Posterior cingulate gyrus (tissue), 11 donors: Measurements from ENCODE around the gene MTPN.

ENCODE experiments used
- DNase-seq, 10 donors: peaks; one replicate each; pipeline versions ENCODE4 v3.0.0 to v3.0.0-alpha.2; 2020 to 2021; ENCODE audit warnings: mixed read lengths in 3 of 10
- intact Hi-C: fragments of 100-400 bp; cut with DNase I; formaldehyde crosslinking; loops from one replicate; pipeline ENCODE4 v1.15.1; 2023

Gene MTPN

DNA sequence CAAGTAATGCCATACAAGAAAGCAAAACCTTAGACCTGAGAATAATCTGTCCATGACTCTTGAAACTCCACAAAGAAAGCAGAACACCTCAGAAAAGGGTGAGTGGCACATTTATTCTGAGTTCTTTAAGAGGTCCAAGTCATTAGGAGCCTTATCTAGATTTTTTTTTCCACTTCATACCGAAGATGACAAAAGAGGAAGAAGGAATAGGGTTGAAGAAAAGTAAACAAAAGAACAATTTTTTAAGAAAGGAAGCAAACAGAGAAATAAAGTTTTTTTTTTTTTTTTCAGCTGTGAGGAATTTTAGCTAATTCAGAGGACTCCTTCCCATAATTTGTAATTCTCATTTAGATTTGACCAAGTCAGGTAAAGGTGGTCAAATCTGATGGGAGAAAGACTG is 13.1 kb upstream of the MTPN start:
- DNase-seq: no peak
- intact Hi-C loops: no loop called here

DNA sequence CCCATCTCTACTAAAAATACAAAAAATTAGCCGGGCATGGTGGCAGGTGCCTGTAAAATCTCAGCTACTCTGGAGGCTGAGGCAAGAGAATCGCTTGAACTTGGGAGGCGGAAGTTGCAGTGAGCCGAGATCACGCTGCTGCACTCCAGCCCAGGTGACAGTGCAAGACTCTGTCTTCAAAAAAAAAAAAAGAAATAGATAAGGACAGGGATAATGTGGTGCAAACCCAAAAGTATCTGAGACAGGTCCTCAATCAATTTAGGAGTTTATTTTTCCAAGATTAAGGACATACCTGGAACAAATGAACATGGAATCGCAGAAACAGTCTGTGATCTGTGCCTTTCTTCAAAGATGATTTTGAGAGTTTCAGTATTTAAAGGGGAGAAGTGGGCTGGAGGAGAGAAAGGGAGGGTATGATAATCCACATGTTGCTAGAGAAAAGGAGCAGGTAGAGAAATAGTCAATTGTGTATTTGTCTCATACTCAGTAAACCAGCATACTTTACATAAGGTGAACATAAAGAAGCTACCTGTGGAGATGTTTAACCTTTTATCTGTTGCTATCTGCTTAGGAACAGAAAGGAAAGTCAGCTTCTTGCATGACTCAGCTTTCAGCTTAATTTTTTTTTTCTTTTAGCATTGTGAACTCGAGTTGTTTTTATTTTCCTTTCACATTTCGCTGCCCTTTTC is 4.9 kb upstream of the MTPN start:
- peak in 1 of 10 donors; percentile 35 for DNase-seq
- intact Hi-C loops: no loop called here

- intact Hi-C loops: no loop called here
- no peak for DNase-seq
Measured at GRCh38 chr7:135980665-135981180, 3.6 kb upstream of the MTPN start.

DNA sequence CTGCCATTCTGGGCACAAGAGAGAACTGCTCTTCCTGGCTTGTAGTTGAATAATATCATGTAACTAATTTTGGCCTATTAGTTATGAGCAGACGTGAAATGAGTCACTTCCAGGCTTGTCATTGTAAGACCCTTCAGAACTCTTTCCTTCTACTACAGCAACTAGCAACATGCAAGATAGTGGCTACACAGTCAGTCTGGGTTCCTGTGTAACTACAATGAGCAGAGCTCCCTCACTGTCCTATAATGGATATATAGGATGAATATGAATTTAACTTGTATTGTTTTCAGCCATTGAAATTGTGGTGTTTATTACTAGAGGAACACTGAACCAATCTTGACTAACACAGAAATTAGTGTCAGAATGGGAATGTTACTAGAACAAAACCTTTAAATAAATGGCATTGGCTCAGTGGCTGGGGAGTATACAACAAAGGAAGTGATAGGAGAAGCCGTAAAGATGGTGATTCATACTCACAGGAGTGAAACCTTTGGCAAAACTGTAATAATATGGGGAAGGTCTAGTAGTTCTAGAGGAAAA is 2.9 kb upstream of the MTPN start:
- intact Hi-C loops: no loop called here
- DNase-seq: no peak

GRCh38 chr7:135979471-135980011 is 2.4 kb upstream of the MTPN start:
- DNase-seq: no peak

DNA sequence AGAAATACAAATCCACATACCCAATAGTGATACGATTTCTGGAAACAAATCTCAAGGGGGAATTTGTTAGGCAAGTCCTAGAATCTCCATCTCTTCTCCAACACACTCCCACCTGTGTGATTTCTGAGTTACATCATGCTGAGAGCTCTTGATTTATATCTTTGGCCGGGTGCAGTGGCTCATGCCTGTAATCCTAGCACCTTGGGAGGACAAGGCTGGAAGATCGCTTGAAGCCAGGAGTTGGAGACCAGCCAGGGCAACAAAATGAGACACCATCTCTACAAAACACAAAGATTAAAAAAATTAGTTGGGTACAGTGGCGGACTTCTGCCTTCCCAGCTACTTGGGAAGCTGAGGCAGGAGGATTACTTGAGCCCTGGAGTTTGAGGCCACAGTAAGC is 1.5 kb upstream of the MTPN start:
- intact Hi-C loops: loop anchor here (10.0 kb wide), 1 partner anchor 314 kb away; the partner anchor contains the start of gene STMP1
- DNase-seq: no peak

More at GRCh38 chr7:135979471-135980011, 2.4 kb upstream of the MTPN start:
- intact Hi-C loops: loop anchor here (10.0 kb wide), 1 partner anchor 315 kb away; the partner anchor contains the start of gene STMP1

DNA sequence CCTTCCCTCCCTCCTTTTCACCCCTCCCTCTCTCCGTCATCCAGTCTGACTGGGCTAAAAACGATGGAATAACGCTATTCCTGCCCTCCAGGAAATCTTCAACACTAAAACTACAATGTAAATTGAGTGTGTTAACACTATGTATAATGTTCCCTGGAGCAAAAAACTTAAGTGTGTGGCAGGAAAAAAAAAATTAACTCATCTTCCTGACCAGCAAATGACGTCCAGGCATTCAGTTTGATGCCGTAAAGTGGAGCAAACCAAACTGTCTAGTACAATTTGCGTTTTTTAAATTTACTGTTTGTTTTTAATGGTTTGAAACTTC is 545 bp upstream of the MTPN start:
- DNase-seq: no peak
- intact Hi-C loops: loop anchor here (10.0 kb wide), 1 partner anchor 313 kb away; the partner anchor contains the start of gene STMP1

GRCh38 chr7:135976312-135977006 is 700 bp downstream of the MTPN start:
- DNase-seq: peak in 1 of 10 donors; percentile 67
- intact Hi-C loops: loop anchor here (10.0 kb wide), 1 partner anchor 312 kb away; the partner anchor contains the start of gene STMP1

- no peak for DNase-seq
- intact Hi-C loops: loop anchor here (10.0 kb wide), 1 partner anchor 310 kb away; the partner anchor contains the start of gene STMP1
Measured at GRCh38 chr7:135975166-135975565, 2.0 kb downstream of the MTPN start.

DNA sequence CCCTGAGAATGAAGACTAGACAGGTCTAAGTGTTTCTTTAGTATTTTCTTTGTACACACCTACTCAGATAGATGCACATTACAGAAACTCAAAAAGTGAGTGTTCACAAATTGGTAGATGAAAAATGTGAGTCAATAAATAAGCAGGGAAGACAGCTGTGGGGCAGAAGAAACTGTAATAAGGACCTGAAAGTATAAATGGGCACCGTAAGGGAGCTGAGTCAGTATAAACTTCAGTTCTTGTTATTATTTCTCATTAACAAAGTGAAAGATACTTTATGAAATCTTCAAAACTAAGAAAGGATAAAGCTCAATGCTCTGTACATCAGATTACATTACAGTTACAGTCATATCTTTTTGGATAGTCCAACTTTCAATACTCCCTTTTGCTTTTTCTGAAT is 2.5 kb downstream of the MTPN start:
- intact Hi-C loops: loop anchor here (10.0 kb wide), 1 partner anchor 310 kb away; the partner anchor contains the start of gene STMP1
- DNase-seq: no peak

DNA sequence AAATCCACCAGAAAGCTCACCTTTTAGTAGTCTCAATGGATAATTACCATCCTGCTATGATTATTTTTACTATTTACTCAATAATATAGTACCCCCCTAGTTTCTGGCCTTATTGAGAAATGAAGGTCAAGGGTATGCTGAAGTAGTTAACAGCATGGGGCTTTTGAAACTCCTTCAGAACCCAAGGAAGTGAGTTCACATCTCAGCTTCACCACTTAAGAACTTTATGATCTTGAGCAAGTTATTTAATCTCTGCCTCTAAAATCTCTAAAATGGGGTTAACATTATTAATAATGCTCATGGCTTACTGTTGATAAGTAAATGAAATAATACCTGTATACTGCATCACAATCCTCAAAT is 5.8 kb downstream of the MTPN start:
- DNase-seq: no peak
- intact Hi-C loops: loop anchor here (10.0 kb wide), 1 partner anchor 307 kb away; the partner anchor contains the start of gene STMP1

- intact Hi-C loops: loop anchor here (10.0 kb wide), 1 partner anchor 306 kb away; the partner anchor contains the start of gene STMP1
Measured at GRCh38 chr7:135970682-135971365, 6.3 kb downstream of the MTPN start.

GRCh38 chr7:135970045-135970444 is 7.1 kb downstream of the MTPN start:
- no peak for DNase-seq
- intact Hi-C loops: loop anchor here (10.0 kb wide), 1 partner anchor 305 kb away; the partner anchor contains the start of gene STMP1

More at GRCh38 chr7:135970682-135971365, 6.3 kb downstream of the MTPN start:
- no peak for DNase-seq

GRCh38 chr7:135966341-135967043 is 10.7 kb downstream of the MTPN start:
- intact Hi-C loops: no loop called here
- DNase-seq: peak in 1 of 10 donors; percentile 7

DNA sequence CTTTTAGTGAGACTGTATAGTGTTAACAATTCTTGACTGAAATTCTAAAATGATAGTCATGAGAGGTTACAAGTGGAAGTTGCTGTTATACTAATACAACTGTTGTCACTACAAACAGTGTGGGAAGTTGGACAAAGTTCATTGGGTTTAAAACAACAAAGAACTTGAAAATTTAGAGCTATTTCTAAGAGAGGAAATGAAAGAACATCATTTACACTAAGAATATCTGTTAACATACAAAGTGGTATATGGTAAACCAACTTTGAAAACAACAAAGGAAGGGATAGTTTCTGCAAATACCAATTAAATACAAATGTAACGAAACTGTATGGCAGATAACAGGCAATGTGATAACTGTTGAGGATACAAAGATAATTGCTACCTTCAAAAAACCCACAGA is 11.6 kb downstream of the MTPN start:
- DNase-seq: no peak
- intact Hi-C loops: no loop called here

DNA sequence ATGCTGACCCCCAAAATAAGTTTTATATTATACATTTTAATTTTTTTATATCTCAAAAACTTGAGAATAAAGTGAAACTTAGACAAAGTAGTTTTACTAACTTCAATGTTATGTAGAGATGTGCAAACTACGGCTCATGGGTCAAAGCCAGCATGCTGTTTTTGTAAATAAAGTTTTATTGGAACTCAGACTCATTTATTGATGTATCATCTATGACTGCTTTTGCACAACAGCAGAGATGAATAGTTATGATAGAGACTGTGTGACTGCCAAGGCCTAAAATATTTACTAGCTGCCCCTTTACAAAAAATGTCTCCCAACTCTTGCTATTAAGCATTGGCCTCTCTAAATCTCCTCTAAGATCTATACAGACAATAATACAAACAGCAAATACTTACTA is 12.4 kb downstream of the MTPN start:
- no peak for DNase-seq
- intact Hi-C loops: no loop called here

DNA sequence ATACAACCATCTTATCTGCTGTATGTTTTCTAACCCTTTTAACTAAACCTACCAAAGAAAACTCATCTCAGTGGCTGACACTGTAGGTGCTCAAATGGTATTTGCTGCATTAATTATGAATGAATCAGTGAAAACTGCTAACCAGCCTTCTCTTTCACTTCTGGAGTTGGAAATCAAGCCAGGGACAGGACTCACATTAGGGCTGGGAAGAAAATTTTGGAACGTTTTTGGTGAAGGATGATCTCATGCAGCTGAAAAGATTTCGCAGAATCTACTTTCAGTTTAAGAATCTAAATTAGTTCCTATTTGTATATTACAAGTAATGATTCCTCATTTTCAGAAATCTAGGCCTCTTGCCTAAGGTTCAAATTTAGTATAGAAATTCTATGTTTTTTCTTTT is 12.9 kb downstream of the MTPN start:
- intact Hi-C loops: no loop called here
- no peak for DNase-seq

DNA sequence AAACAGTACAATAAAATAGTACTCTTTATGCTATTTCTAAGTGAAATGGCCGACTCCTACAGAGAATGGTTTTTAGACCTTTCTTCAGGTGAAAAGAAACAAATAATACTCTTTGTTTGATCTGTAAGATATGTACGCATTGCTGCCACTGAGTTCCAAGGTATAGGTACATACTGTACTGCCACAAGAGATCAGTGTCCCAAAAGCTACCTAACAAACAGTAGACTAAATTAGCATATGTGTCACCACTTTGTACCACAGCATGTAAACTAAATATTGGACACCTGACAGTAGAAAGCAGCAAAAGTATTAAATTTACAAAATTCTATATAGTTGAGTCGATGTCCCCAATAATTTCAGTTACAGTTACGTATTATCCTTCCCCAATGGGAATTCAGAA is 14.4 kb downstream of the MTPN start:
- no peak for DNase-seq
- intact Hi-C loops: no loop called here

- no peak for DNase-seq
- intact Hi-C loops: no loop called here
Measured at GRCh38 chr7:135960709-135961451, 16.3 kb downstream of the MTPN start.
